T-cell (primary cell): ENCODE results near the gene SPTBN1. TPM values are rescaled to one million over a fixed set of nuclear protein-coding genes. Genes with fewer than 3 reads are reported as not detected.

ENCODE experiments used
- ATAC-seq, 4 experiments: fragments of 200-7000 bp in 3 of 4; fragments of 150-1000 bp in 1 of 4; cut with Tn5 transposase; replicated peaks in 1 of 4; 1 replicate in 3 of 4; 2 replicates in 1 of 4; pipeline ENCODE4 v1.10.0; 2021; ENCODE audit warnings: moderate library complexity in 3 of 4, mild to moderate bottlenecking in 2 of 4, moderate number of reproducible peaks in 1 of 4
- CTCF ChIA-PET, 2 donors: fragments of 300-600 bp; sonication (Branson Sonifier 250); formaldehyde crosslinking; loops; one replicate each; lab custom pipeline; 2022; ENCODE audit warnings: antibody characterized with exemption in 2 of 2; lab: Charles Lee
- POLR2A ChIA-PET, 2 donors: fragments of 300-600 bp; sonication (Branson Sonifier 250); formaldehyde crosslinking; loops; one replicate each; lab custom pipeline; 2022; ENCODE audit warnings: antibody characterized with exemption in 2 of 2; lab: Charles Lee
- DNase-seq, 35 experiments: peaks; one replicate each; pipeline versions ENCODE4 v3.0.0 to v3.0.0-alpha.2; 2013 to 2023
- H3K27ac ChIP-seq: one replicate; pipeline ENCODE4 v1.5.1; 2013; ENCODE audit warnings: low read length
- H3K27me3 ChIP-seq, 2 experiments: replicated peaks in 1 of 2; 1 replicate in 1 of 2; 2 replicates in 1 of 2; pipeline versions ENCODE4 v1.6.1 to v1.7.0; 2013; ENCODE audit warnings: low read length in 1 of 2, mixed read lengths in 1 of 2; ENCODE audit not compliant: control insufficient read depth in 2 of 2, insufficient read depth in 2 of 2; ENCODE audit errors: extremely low read depth in 1 of 2
- H3K36me3 ChIP-seq, 2 donors: 1 replicate in 1 of 2; 2 replicates in 1 of 2; pipeline versions ENCODE4 v1.6.1 to v1.7.0; 2013; ENCODE audit warnings: low read length in 1 of 2; ENCODE audit not compliant: control insufficient read depth in 2 of 2, insufficient read depth in 1 of 2; ENCODE audit errors: extremely low read depth in 1 of 2
- H3K4me1 ChIP-seq, 2 experiments: 1 replicate in 1 of 2; 2 replicates in 1 of 2; pipeline versions ENCODE4 v1.6.1 to v1.7.0; 2013; ENCODE audit warnings: low read length in 2 of 2, mixed read lengths in 1 of 2; ENCODE audit not compliant: insufficient read depth in 2 of 2, control insufficient read depth in 1 of 2; ENCODE audit errors: extremely low read depth in 1 of 2
- H3K4me3 ChIP-seq, 2 donors: 1 replicate in 1 of 2; 2 replicates in 1 of 2; pipeline versions ENCODE4 v1.5.1 to v1.7.0; 2013; ENCODE audit warnings: mild to moderate bottlenecking in 2 of 2, low read length in 1 of 2, moderate library complexity in 1 of 2; ENCODE audit not compliant: control insufficient read depth in 1 of 2; ENCODE audit errors: extremely low read depth in 1 of 2
- H3K9me3 ChIP-seq: 2 replicates; pipeline ENCODE4 v1.7.0; 2013
- H3K27ac Mint-ChIP-seq, 2 donors: one replicate each; pipeline ENCODE4 v1.8.0; 2020 to 2021; ENCODE audit warnings: mild to moderate bottlenecking in 2 of 2, mixed read lengths in 2 of 2
- H3K27me3 Mint-ChIP-seq, 2 donors: one replicate each; pipeline ENCODE4 v1.8.0; 2021 to 2022; ENCODE audit warnings: mixed read lengths in 2 of 2
- H3K36me3 Mint-ChIP-seq: one replicate; pipeline ENCODE4 v1.8.0; 2021; ENCODE audit warnings: mixed read lengths
- H3K4me1 Mint-ChIP-seq, 3 donors: one replicate each; pipeline ENCODE4 v1.8.0; 2020 to 2022; ENCODE audit warnings: mixed read lengths in 3 of 3, mild to moderate bottlenecking in 1 of 3
- H3K4me3 Mint-ChIP-seq, 3 donors: one replicate each; pipeline ENCODE4 v1.8.0; 2020 to 2022; ENCODE audit warnings: mild to moderate bottlenecking in 3 of 3, mixed read lengths in 3 of 3, moderate library complexity in 3 of 3
- H3K9me3 Mint-ChIP-seq, 3 donors: one replicate each; pipeline ENCODE4 v1.8.0; 2020 to 2022; ENCODE audit warnings: mixed read lengths in 3 of 3
- WGBS: methylation state at CpG from one replicate; pipeline ENCODE4 v1.1.5; 2013; ENCODE audit warnings: missing lambda C conversion rate; ENCODE audit not compliant: insufficient coverage; 5-methylcytosine and 5-hydroxymethylcytosine counted together
- total RNA-seq, 35 experiments: library from RNA in 6 of 35; stranded (reverse) in 6 of 35; fragments of 120-200 nt in 1 of 35; gene quantifications; one replicate each; pipeline versions ENCODE4 v1.2.1 to v1.2.4 and lab custom pipeline; 2013 to 2026

SPTBN1 gene
- total RNA-seq, 5 donors from 2014 or later (not counting 1 experiment from before 2014, with no cell fraction given) = 129 to 222 (median 139) TPM

DNA sequence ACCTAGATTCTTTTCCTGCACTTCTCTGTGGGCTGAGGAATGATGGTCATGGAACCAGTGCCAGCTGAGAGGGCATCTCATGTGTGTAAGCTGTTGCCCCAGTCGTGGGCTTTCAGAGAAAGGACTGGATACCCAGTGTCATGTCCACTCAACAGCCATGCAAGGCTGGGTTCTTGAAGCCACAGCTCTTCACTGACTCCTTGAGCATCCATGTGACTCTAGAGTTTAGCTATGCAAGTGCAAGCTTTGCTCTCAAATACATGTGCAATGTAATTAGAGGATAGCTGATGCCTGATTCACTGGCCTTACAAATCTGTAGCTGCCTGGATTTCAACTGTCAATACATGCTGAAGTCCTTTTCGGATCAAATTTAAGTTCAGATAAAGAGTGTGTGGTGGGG, 220.5 kb downstream of the SPTBN1 start:
- POLR2A ChIA-PET = no interaction called here
- WGBS = 86% methylated on average over 1 of the region's 2 CpGs
- Histone ChIP-seq H3K27ac (no peak overlapping the region), H3K4me1 (peaks cover 5 to 15% of the 10 kb centered on the region in 2 experiments), H3K4me3 (no peak overlapping the region), H3K27me3 (peaks cover 0 to 13% of the 10 kb centered on the region in 2 experiments), H3K9me3 (no peaks in the 10 kb centered on the region), H3K36me3 (no peaks in the 10 kb centered on the region)
- Mint-ChIP-seq H3K9me3 (no peaks in the 10 kb centered on the region), H3K36me3 (no peaks in the 10 kb centered on the region), H3K27ac (no peak overlapping the region), H3K4me3 (no peak overlapping the region), H3K27me3 (no peaks in the 10 kb centered on the region), H3K4me1 (peaks cover 29 to 36% (median 32%) of the 10 kb centered on the region in 3 donors)
- ATAC-seq (no peak), DNase-seq (no peak)
- CTCF ChIA-PET = interaction anchor here in 1 of 2 donors (1.7 kb wide), 1 partner anchor 11 kb away, joined by 3 read pairs; no protein-coding TSS in a partner anchor

DNA sequence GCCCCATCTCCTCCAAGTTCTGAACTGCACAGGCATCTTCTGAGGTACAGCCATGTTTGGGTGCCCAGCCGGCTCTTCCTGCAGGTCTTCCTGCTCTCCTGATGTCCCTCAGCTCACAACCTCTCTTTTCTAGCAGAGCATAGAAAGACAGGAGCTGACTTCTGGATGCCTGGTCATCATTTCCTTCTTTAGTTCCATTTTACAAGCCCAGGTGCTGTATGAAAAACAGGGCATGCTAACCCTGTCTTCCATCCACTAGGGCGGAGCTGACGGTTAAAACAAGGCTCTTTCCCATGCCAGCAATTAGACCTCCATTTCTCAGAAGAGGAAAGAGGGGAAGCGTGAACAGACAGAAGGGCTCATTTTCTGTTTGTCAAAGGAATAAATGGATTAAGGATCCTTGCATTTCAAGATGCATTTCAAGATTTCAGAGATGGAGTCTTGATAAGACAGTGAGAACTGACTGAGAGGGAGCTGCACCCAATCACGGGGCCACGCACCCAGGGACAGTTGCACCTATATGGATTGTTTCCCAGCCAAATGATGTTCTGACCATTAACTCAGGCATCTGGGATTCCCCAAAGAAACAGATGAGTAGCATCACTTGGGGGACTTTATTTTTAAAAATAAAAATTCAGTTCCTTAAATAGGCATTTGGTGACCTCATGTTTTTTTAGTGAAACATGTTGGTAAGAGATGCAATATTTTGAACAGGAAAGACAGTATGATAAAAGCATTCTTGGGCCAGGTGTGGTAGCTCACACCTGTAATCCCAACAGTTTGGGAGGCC, 221.5 kb downstream of the SPTBN1 start:
- ChIA-PET CTCF (interaction anchor here in 1 of 2 donors (0.7 to 1.7 kb wide), 2 partner anchors 12 to 154 kb away, joined by 3 to 4 read pairs; no protein-coding TSS in a partner anchor), POLR2A (no interaction called here)
- 79% methylated on average over 2 of the region's 6 CpGs for WGBS
- H3K36me3 Mint-ChIP-seq = no peaks in the 10 kb centered on the region
- no peak overlapping the region for H3K27ac ChIP-seq
- DNase-seq (no peak), ATAC-seq (no peak)
- peaks cover 25 to 34% (median 29%) of the 10 kb centered on the region in 3 donors for H3K4me1 Mint-ChIP-seq
- H3K27me3 ChIP-seq = peaks cover 0 to 13% of the 10 kb centered on the region in 2 experiments
- no peak overlapping the region for H3K4me3 Mint-ChIP-seq
- H3K27ac Mint-ChIP-seq = no peak overlapping the region
- no peaks in the 10 kb centered on the region for H3K27me3 Mint-ChIP-seq
- peaks cover 5 to 15% of the 10 kb centered on the region in 2 experiments for H3K4me1 ChIP-seq
- no peak overlapping the region for H3K4me3 ChIP-seq
- H3K36me3 ChIP-seq = no peaks in the 10 kb centered on the region
- H3K9me3 ChIP-seq = no peaks in the 10 kb centered on the region
- no peaks in the 10 kb centered on the region for H3K9me3 Mint-ChIP-seq

DNA sequence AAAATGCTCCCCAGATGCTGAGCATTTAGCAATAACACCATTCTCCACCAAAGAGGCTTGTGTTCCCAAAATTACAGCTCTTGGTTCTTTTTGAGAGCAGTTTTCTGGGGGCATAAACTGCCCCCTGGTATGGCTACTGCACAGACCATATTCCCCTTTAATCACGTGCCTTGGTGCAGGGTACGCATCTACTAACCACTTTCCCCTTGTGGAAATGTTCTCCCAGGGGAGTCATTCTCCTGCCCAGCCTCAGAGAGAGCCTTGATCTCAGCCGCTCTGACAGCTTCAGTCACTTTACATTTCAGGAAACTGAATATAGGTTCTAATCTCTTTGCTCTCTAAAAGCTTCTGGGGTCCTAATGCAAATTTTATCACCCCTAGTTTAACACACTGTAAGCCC, 222.6 kb downstream of the SPTBN1 start:
- H3K27me3 Mint-ChIP-seq = no peaks in the 10 kb centered on the region
- Histone ChIP-seq H3K4me1 (peaks cover 3 to 10% of the 10 kb centered on the region in 2 experiments), H3K9me3 (no peaks in the 10 kb centered on the region), H3K27ac (no peak overlapping the region), H3K36me3 (no peaks in the 10 kb centered on the region), H3K4me3 (no peak overlapping the region), H3K27me3 (peaks cover 0 to 13% of the 10 kb centered on the region in 2 experiments)
- 86% methylated on average over 3 of the region's 3 CpGs for WGBS
- ATAC-seq (no peak), DNase-seq (no peak)
- ChIA-PET CTCF (interaction anchor here in 1 of 2 donors (1.9 kb wide), 1 partner anchor 13 kb away, joined by 5 read pairs; no protein-coding TSS in a partner anchor), POLR2A (no interaction called here)
- H3K9me3 Mint-ChIP-seq = no peaks in the 10 kb centered on the region
- no peak overlapping the region for H3K27ac Mint-ChIP-seq
- peaks cover 15 to 24% (median 19%) of the 10 kb centered on the region in 3 donors for H3K4me1 Mint-ChIP-seq
- H3K4me3 Mint-ChIP-seq = no peak overlapping the region
- H3K36me3 Mint-ChIP-seq = no peaks in the 10 kb centered on the region

DNA sequence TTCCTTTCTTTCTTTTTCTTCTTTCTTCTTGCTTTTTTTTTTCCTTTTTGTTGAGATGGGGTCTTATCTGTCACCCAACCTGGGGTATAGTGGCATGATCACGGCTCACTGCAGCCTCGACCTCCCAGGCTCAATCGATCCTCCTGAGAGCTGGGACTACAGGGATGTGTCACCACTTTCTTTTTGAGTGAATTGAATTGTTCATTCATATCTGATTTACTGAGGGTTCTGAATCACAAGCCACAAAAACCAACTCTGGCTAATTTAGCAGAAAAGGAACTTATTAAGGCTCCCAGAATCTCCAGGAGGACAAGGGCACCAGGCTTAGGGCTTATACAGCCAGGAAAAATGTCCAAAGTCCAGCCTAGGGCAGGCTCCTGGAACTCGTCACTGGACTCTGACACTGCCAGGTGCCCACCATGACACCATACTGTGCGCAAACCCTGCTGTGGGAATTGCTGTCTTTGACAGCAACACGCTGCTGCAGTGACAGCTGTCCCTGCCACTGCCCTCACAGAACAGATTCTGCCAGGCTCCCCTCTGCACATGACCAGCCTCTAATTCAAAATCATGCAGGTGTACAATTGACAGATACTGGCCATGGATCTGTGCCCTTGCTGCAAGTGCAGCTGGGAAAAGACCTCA, 224.4 kb downstream of the SPTBN1 start:
- CTCF ChIA-PET = interaction anchor here in 1 of 2 donors (1.9 kb wide), 1 partner anchor 15 kb away, joined by 5 read pairs; no protein-coding TSS in a partner anchor
- POLR2A ChIA-PET = no interaction called here
- Mint-ChIP-seq H3K4me1 (peaks cover 7 to 19% (median 16%) of the 10 kb centered on the region in 3 donors), H3K36me3 (no peaks in the 10 kb centered on the region), H3K27ac (peak overlapping the region in 1 of 2 donors; percentile 1), H3K27me3 (no peaks in the 10 kb centered on the region), H3K9me3 (no peaks in the 10 kb centered on the region), H3K4me3 (no peak overlapping the region)
- DNase-seq (no peak), ATAC-seq (peak in 1 of 4 experiments; percentile 27)
- no peak overlapping the region for H3K4me3 ChIP-seq
- H3K36me3 ChIP-seq = no peaks in the 10 kb centered on the region
- peaks cover 2 to 7% of the 10 kb centered on the region in 2 experiments for H3K4me1 ChIP-seq
- no peak overlapping the region for H3K27ac ChIP-seq
- peaks cover 0 to 8% of the 10 kb centered on the region in 2 experiments for H3K27me3 ChIP-seq
- 46% methylated on average over 3 of the region's 6 CpGs for WGBS
- H3K9me3 ChIP-seq = no peaks in the 10 kb centered on the region

DNA sequence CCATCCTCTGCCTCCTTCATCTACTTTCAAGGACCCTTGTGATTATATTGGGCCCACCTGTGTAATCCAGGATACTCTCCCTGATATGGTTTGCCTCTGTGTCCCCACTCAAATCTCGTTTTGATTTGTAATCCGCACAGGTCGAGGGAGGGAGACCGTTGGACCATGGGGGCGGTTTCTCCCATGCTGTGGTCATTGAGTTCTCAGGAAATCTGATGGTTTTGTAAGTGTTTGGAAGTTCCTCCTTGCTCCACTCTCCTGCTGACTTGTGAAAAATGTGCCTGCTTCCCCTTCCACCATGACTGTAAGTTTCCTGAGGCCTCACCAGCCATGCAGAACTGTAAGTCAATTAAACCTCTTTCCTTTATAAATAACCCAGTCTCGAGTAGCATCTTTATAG, 225.3 kb downstream of the SPTBN1 start:
- H3K27ac Mint-ChIP-seq = no peak overlapping the region

DNA sequence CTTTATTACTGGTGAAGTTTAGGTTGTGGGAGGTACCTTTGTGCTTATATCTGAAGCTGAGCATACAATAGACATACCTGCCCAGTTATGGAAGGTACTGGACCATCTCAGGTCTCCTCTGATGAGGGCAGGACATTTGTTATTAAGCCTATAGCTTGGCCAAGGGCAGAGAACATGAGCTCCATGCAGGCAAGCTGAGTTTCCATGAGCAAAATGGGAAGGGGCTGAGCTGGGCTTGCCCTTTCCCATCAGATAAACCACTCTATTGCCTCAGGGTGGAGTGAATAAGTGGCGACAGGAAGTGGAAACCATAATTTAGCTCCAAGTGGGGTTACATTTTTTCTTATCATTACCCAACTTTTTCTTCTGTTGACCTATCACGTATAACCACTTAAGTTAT, 227.5 kb downstream of the SPTBN1 start:
- DNase-seq = no peak
- Mint-ChIP-seq H3K4me1 (peaks cover 7 to 21% (median 16%) of the 10 kb centered on the region in 3 donors), H3K36me3 (no peaks in the 10 kb centered on the region), H3K27ac (no peak overlapping the region), H3K27me3 (no peaks in the 10 kb centered on the region), H3K4me3 (no peak overlapping the region), H3K9me3 (no peaks in the 10 kb centered on the region)
- peaks cover 3 to 7% of the 10 kb centered on the region in 2 experiments for H3K4me1 ChIP-seq
- H3K36me3 ChIP-seq = no peaks in the 10 kb centered on the region
- no peak for ATAC-seq
- H3K9me3 ChIP-seq = no peaks in the 10 kb centered on the region
- POLR2A ChIA-PET = no interaction called here
- H3K4me3 ChIP-seq = no peak overlapping the region
- no peak overlapping the region for H3K27ac ChIP-seq
- H3K27me3 ChIP-seq = peaks cover 0 to 3% of the 10 kb centered on the region in 2 experiments
- no CpG with 5 or more reads among the region's 2 CpGs for WGBS
- CTCF ChIA-PET = interaction anchor here in 1 of 2 donors (0.5 to 0.9 kb wide), 3 partner anchors 10 to 83 kb away, joined by 3 read pairs; no protein-coding TSS in a partner anchor

More for the DNA sequence above, 225.3 kb downstream of the SPTBN1 start:
- H3K4me3 ChIP-seq = no peak overlapping the region
- Mint-ChIP-seq H3K4me1 (peaks cover 7 to 19% (median 16%) of the 10 kb centered on the region in 3 donors), H3K36me3 (no peaks in the 10 kb centered on the region), H3K27me3 (no peaks in the 10 kb centered on the region), H3K9me3 (no peaks in the 10 kb centered on the region), H3K4me3 (no peak overlapping the region)
- no peak overlapping the region for H3K27ac ChIP-seq
- H3K9me3 ChIP-seq = no peaks in the 10 kb centered on the region
- no peak for ATAC-seq
- peaks cover 2 to 7% of the 10 kb centered on the region in 2 experiments for H3K4me1 ChIP-seq
- no CpG with 5 or more reads among the region's 6 CpGs for WGBS
- no peaks in the 10 kb centered on the region for H3K36me3 ChIP-seq
- ChIA-PET POLR2A (no interaction called here), CTCF (no interaction called here)
- no peak for DNase-seq
- peaks cover 0 to 3% of the 10 kb centered on the region in 2 experiments for H3K27me3 ChIP-seq
